ENCODE measurements around the gene TUBB6.

GRCh38 chr18:12328179-12328823 is 20.3 kb downstream of the TUBB6 start:
- TF ChIP-seq CTCF (IDR thresholded peaks at IDR 0.05; ENCODE audit: low read depth, low read length) (no peak), EZH2phosphoT487 (IDR thresholded peaks at IDR 0.05; ENCODE audit: low read depth) (no peak)

All from OCI-LY3 (cell line).